H1 (cell line): Measurements from ENCODE around the gene CACNA1F. TPM values are rescaled to one million over a fixed set of nuclear protein-coding genes. Genes with fewer than 3 reads are reported as not detected.

Experiments used
- SIRT6 ChIP-seq: IDR thresholded peaks from one replicate; pipeline ENCODE4 v1.7.1; 2012; ENCODE audit warnings: low read length, inconsistent platforms
- polyA plus RNA-seq, 7 experiments: library from polyadenylated mRNA; depleted of rRNA in 3 of 7; stranded (reverse) in 5 of 7; unstranded in 2 of 7; fragments of >200 nt in 5 of 7; fragments of 200-250 nt in 2 of 7; gene quantifications; 1 replicate in 5 of 7; 2 replicates in 1 of 7; 4 replicates in 1 of 7; pipeline versions ENCODE4 v1.2.1 to v1.2.3, GENCODE V29; 2011 to 2013; ENCODE audit warnings: missing spikeins in 2 of 7, mixed read lengths in 2 of 7
- total RNA-seq: library from RNA; stranded (reverse); fragmentation: NEBNext Ultra II Directional; extraction: Animal tissue kit (Norgen Biotek cat#: 25700); gene quantifications from 2 replicates; pipeline ENCODE4 v1.2.1, GENCODE V29; 2021

The CACNA1F gene
- total and polyA plus RNA-seq, 2 of the 8 experiments (the other 6 are each of a cell fraction or from before 2014, with no cell fraction given): 0.59 to 0.84 TPM

DNA sequence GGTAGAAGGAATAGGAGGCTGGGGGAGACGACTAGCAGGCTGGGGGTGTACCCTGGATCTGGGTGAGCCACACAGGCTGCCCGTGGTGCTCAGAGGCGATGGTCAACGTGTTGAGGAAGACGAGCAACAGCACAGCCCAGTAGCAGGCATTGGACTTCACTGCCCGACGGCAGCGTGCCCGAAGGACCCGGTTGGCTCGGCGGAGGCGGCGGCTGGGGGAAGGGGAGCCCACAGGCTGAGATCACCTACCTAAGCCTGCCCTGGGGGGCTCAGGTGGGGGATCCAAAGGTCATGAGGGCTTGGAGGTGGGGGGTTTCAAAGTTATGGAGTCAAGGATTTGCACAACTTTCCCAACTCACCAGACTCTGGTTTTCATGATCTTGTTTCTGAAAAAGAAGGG lies 7.3 kb downstream of the CACNA1F start (continued):
- TF ChIP-seq SIRT6: no peak
- TF ChIP-seq, all 59 proteins: peak for 0
